ENCODE data around the gene DTNB.

Gene DTNB

DNA sequence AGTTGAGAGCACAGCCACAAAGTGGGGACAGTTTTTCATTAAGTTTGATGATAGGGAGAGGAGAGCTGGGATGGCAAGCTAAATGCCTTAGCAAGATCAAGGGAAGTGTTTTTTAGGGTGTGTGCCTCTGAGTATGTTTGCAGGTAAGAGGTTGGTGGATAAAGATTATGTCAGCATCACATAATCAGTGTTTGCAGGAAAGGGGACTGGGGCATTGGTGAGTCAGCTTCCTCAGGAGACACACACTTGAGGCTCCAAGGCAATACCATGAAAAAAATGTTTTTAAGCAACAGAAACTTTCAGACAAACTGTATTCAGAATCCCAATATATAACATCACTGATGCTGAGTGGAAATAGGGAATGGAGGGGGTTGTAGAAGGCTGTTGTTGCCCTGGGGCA lies 25.4 kb upstream of the DTNB start:
- peak; percentile 55 for DNase-seq (ENCODE audit: low read depth)
- no peak for TF ChIP-seq CTCF (conservative IDR thresholded peaks at IDR 0.05; ENCODE audit: low read depth, low read length)
- no peak overlapping the region for H3K4me3 ChIP-seq (ENCODE audit: low read depth, low read length)

- TF ChIP-seq CTCF (conservative IDR thresholded peaks at IDR 0.05; ENCODE audit: low read depth, low read length) = no peak
- peak overlapping the region; percentile 28 for H3K4me3 ChIP-seq (ENCODE audit: low read depth, low read length)
- peak; percentile 37 for DNase-seq (ENCODE audit: low read depth)
Measured at GRCh38 chr2:25697559-25698341, 24.4 kb upstream of the DTNB start.

DNA sequence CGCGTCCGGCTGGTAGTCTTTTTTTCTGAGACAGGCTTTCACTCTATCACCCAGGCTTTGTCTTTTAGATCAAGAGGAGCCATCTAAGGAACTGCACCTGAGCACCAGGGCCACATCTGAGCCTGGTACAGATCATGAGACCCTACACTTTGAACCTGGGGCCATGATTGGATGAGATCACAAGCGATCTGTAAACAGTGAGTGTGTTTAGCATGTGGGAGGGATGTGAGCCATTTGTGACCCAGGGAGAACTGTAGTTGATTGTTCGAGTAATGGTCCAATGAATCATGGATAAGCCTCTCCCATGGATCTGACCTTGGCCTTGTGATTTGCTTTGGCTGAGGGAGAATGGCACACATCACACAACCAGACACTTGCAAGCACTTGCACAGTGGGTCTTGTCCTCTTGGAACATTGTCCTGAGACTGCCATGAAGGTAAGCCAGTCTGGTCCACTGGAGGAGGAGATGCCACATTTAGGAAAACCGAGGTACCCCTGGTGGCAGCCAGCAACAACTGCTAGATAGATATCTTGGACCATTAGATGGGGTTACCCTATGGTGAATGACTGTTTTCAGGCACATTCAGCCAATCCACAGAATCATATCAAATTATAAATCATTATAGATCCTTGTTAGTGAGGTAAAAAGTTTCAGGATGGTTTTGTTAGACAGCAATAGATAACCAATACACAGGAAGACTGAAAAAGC lies 19.5 kb upstream of the DTNB start:
- peak; percentile 3 for TF ChIP-seq CTCF (conservative IDR thresholded peaks at IDR 0.05; ENCODE audit: low read depth, low read length)
- H3K4me3 ChIP-seq (ENCODE audit: low read depth, low read length) = no peak overlapping the region
- no peak for DNase-seq (ENCODE audit: low read depth)

GRCh38 chr2:25692143-25692542 lies 18.8 kb upstream of the DTNB start:
- H3K4me3 ChIP-seq (ENCODE audit: low read depth, low read length) = no peak overlapping the region
- DNase-seq (ENCODE audit: low read depth) = no peak
- no peak for TF ChIP-seq CTCF (conservative IDR thresholded peaks at IDR 0.05; ENCODE audit: low read depth, low read length)

- TF ChIP-seq CTCF (conservative IDR thresholded peaks at IDR 0.05; ENCODE audit: low read depth, low read length) = no peak
- H3K4me3 ChIP-seq (ENCODE audit: low read depth, low read length) = no peak overlapping the region
- peak; percentile 21 for DNase-seq (ENCODE audit: low read depth)
Measured at GRCh38 chr2:25690058-25690457, 16.7 kb upstream of the DTNB start.

DNA sequence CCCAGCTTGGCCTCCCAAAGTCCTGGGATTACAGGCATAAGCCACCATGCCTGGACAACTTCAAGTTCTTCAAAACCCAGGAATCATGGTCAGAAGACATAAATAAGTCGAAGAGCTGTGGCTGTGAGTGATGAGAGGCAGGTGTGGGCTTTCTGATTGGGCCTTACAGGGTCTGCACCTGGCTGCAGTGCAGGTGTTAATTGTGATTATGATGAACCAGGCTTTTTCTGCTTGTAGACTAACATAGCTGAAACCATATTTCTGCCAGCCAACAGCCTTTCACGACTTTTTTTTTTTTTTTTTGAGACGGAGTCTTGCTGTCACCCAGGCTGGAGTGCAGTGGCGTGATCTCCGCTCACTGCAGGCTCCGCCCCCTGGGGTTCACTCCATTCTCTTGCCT lies 14.9 kb upstream of the DTNB start:
- no peak for DNase-seq (ENCODE audit: low read depth)
- TF ChIP-seq CTCF (conservative IDR thresholded peaks at IDR 0.05; ENCODE audit: low read depth, low read length) = no peak
- no peak overlapping the region for H3K4me3 ChIP-seq (ENCODE audit: low read depth, low read length)

All from choroid plexus epithelial cell (primary cell).